Activated CD8-positive, alpha-beta memory T cell treated with anti-CD3 and anti-CD28 coated beads, Interleukin-2, amount 50 U/mL, for 1 hour (primary cell): ENCODE measurements around the gene SLC25A15.
"Not testable (repeated sequence)": the region's sequence is repeated elsewhere in the genome, so short reads cannot be mapped to it uniquely, and the experiment has no call there.

Experiments used
- DNase-seq: peaks from one replicate; pipeline ENCODE4 v3.0.0-alpha.2; 2020; ENCODE audit errors: extremely low read depth

The SLC25A15 gene

DNA sequence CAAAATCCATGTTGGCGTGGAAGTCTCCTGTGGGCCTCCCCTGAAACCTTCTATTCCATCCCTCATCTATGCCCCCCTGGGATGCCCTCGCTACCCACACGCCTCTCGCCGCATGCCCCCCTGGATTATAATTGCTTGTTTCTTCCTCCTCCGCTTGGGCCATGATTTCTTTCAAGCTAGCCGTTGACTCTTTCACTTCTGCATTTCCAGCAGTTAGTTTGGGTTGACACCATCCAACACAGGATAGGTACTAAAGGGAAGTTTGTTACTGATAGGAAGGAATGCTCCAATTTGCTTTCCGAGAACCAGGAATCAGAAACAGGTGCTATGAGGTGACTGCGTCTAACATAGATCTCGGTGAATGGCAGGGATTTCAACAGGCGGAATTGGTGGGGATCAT lies 7.7 kb upstream of the SLC25A15 start:
- no peak for DNase-seq

GRCh38 chr13:40782971-40783370 lies 6.4 kb upstream of the SLC25A15 start:
- not testable (repeated sequence) for DNase-seq

DNA sequence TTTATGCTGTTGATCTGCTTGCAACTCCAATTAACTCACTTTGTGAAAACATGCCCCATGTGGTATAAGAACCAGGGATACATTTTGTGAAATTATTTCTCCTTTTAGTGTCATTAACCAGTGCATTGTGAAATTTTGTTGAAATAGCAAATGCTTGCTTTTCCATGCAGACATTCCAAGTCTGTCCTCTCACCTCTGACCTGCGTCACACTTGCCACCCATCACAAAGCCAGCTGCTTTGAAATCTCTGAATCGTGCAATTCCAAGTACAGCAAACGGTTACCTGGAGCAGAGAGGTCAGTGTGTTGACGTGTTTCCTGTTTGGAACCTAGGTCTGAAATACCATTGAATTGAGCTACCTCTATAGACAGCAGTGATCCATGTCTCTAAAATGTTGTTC lies 4.9 kb upstream of the SLC25A15 start:
- DNase-seq = no peak

DNA sequence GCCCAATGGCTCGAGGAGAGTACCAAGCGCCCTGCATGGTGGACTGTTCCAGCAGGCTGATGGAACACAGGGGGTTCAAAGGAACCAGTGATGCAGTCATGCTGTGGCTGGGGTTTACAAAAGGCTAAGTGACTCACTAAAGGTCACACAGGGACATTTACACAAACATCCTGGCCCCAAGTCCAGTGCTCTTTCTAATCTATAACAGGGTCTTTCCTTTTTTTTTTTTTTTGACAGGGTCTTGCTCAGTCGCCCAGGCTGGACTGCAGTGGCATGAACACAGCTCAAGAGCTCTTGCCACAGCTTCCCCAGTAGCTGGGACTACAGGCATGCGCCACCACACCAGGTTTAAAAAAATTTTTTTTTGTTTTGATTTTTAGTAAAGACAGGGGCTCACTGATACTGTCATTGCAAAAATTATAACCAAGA lies 2.8 kb upstream of the SLC25A15 start:
- DNase-seq = no peak

- DNase-seq = no peak
These were observed 2.3 kb upstream of the SLC25A15 start for GRCh38 chr13:40787062-40787461.

DNA sequence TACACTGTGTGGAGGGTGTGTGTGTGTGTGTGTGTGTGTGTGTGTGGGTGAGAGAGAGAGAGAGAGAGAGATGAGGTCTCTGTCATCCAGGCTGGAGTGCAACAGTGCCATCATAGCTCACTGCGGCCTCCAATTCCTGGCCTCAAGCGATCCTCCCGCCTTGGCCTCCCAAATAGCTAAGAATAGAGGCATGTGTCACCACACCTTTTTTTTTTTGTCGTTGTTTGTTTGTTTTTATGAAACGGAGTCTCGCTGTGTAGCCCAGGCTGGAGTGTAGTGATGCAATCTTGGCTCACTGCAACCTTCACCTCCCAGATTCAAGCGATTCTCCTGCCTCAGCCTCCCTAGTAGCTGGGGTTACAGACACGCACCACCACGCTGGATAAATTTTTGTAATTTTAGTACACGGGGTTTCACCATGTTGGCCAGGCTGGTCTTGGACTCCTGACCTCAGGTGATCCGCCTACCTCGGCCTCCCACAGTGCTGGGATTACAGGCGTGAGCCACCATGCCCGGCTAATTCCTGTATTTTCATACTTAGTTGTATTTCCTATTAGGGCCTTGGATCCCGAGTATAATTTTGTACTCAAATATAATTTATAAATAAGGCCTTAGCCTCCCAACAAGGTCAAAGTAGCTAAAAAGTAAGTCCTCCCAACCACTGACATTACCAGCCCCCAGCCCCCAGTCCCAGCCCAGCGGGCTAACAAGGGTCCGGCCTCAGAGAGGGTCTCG lies 704 bp upstream of the SLC25A15 start:
- not testable (repeated sequence) for DNase-seq

GRCh38 chr13:40790154-40790616 lies 774 bp downstream of the SLC25A15 start:
- no peak for DNase-seq

- no peak for DNase-seq
These were observed 3.1 kb downstream of the SLC25A15 start for GRCh38 chr13:40792284-40793051.

- DNase-seq = no peak
These were observed 3.9 kb downstream of the SLC25A15 start for GRCh38 chr13:40793339-40793738.

DNA sequence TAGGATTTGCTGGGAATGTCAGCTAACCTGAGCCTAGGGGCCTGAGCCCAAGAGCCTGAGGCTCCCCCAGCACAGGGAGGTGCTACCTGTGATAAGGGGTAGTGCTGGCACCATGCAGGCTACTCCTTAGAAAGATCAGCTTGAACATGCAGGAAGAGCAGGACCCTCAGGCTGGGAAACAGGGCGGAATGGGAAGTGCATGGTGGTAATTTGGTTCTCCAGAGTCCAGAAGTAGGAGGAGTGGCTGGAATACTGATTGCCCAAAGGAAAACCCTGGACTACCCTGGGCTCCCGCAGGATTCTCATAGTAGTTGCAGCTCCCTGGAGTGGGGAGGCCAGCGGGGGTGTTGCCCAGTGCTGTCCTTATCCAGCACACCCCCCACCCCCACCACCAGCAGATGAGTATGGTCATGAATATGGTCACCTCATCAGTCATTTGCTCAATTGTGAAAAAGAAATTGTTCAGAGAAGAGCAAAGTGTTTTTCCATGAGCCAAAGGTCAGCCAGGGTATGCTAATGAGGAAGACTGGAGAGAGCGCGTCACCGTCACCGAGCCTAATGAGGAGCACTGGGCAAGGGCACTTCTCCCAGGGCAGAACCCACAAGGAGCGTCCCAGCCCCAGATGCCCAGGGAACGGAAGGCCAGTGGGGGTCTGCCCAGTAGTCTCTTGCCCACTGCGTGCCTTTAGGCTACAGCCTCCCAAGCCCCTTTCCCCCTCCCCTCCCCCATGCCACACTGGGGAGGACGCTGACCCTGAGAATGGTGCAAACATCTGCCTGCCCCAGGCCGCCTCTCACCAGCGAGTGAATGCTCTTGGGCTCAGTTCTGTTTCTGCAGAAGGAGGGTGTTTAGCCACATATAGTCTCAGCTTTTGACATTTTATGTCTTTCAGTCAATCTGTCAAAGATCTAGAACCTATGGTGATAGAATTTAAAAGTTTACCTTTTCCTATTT lies 5.3 kb downstream of the SLC25A15 start:
- DNase-seq = no peak

GRCh38 chr13:40796649-40797048 lies 7.2 kb downstream of the SLC25A15 start:
- no peak for DNase-seq

GRCh38 chr13:40798380-40798779 lies 9.0 kb downstream of the SLC25A15 start:
- no peak for DNase-seq

DNA sequence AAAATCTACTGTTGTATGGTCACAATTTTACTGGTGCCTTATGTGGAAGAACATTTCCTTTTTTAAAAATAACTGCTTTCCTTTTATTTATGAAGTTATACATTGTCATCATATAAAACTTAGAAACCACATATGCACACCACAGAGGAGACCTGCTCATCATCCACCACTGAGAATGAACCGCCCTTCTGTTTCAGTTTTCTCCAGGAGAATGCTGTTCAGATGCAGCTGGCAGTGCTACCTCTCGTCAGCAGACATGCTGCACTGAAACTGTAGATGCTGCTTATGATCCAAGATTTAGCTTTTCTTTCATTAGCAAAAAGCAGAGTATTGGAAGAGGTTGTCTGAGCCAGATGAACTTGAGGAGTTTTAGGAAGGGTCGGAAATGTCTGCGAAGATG lies 10.1 kb downstream of the SLC25A15 start:
- DNase-seq = no peak

DNA sequence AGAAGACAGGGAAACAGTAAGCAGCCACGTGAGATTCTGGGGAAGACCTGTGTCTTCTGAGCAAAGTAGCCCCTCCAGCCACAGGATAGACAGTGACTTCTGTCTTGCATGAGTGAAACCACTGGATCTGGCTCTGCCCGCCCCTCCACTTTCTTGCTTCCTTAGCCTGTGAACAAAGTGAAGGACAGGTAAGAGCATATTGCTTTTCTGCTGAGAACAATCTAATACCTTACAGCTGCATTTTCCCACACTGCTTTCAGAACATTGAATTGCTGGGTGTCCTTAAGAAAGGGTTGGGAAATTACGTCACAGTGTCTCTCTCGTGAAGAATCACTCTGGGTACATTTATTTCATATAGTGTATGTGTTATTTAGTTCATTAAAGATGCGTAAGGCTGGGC lies 11.1 kb downstream of the SLC25A15 start:
- DNase-seq = no peak

- DNase-seq = no peak
These were observed 12.1 kb downstream of the SLC25A15 start for GRCh38 chr13:40801255-40802217.

- no peak for DNase-seq
These were observed 13.9 kb downstream of the SLC25A15 start for GRCh38 chr13:40803316-40803715.

DNA sequence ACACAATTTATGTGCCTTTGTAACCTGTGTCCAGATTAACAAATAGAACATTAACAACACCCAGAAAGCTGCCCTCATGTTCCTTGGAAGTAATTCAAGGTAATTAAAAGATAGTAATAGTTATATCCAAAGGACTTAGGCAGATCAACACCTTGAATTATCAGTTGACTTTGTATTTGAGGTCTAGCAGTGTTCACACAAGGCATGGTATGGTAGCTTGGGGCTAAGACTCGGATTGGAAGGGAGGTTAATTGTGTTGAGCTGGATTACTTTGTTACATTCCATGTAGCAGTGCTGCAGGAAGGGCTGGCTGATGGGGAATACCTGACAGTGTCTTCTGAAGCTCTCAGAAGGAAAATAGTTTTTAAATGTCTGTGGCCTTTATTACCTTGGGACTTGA lies 16.8 kb downstream of the SLC25A15 start:
- DNase-seq = no peak

DNA sequence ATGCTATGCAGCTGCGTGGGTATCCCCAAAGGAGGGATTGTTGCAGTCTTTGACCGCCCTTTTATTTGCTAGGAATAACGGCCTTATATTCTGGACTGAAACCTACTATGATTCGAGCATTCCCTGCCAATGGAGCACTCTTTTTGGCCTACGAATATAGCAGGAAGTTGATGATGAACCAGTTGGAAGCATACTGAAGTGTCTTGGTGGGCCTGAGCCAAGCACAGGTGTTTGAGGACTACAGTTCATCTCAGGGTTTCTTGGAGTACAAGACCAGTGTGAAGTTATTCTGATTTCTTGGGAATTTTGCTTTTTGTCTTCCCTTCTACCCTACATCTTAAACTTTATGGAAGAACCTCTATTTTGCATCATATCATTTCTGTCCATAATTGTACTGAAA lies 20.1 kb downstream of the SLC25A15 start:
- DNase-seq = no peak

- DNase-seq = no peak
These were observed 22.7 kb downstream of the SLC25A15 start for GRCh38 chr13:40812102-40812501.

GRCh38 chr13:40812724-40813445 lies 23.5 kb downstream of the SLC25A15 start:
- no peak for DNase-seq
